Melanocyte of skin (primary cell): ENCODE measurements around the gene SHBG. TPM values are rescaled to one million over a fixed set of nuclear protein-coding genes. Genes with fewer than 3 reads are reported as not detected.

ENCODE experiments used
- small RNA-seq, 2 donors: library from RNA; depleted of rRNA; stranded (forward); fragments of <200 nt; gene quantifications; one replicate each; pipeline ENCODE3, GENCODE V24; 2012
- total RNA-seq, 2 donors: library from RNA; depleted of rRNA; stranded (reverse); fragments of >200 nt; gene quantifications; 2 replicates each; pipeline ENCODE4 v1.2.3, GENCODE V29; 2012

The SHBG gene, protein sequence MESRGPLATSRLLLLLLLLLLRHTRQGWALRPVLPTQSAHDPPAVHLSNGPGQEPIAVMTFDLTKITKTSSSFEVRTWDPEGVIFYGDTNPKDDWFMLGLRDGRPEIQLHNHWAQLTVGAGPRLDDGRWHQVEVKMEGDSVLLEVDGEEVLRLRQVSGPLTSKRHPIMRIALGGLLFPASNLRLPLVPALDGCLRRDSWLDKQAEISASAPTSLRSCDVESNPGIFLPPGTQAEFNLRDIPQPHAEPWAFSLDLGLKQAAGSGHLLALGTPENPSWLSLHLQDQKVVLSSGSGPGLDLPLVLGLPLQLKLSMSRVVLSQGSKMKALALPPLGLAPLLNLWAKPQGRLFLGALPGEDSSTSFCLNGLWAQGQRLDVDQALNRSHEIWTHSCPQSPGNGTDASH
- total RNA-seq: under 1 TPM; 0.33 to 0.34 TPM

GRCh38 chr17:7629939-7630571 is at the start of gene SHBG:
SHBG (plus strand) TSS chr17:7630135; CDS start chr17:7630173, 38 bp downstream.

DNA sequence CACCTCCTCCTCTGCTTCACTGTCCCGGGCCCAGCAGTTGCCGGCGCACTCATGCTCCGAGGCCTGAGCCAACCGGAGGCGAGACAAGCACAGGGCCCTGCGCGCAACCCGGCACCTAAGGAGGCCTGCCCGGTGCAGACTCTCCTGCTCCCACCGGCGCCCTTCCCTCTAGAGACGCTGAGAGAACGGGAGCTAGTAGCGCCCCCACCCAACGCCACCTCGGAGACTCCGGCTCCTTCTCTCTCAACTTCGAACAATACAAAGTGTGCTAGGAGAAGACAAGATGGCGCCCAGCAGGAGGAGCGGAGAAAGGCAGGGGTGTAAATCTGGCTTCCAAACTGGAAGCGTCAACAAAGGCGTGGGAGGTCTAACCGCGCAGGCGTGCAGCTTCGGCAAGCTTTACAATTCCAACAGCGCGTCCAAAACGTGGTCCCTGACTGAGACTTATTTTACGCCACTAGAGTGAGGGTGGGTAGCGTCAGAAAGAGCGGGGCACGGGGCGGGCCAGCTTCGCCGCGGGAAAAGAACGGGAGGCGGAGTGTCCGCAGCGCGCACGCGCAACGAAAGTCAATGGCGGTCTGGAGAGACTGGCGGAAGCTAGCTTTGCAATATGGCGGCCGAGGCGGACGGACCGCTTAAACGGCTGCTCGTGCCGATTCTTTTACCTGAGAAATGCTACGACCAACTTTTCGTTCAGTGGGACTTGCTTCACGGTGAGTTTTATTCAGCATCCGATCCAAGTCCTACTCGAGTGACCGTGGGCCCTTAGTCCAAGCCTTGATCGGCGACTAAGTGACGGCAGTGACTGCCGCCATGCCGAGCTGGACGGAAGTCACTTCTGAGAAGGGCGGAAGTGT is 46.5 kb upstream of the SHBG start, which contains the start of gene MPDU1:
MPDU1 (plus strand) TSS at position 600 of the 857 bp plus-strand sequence; CDS start at position 611, 11 bp downstream.

GRCh38 chr17:7589891-7590691 is 39.8 kb upstream of the SHBG start, which contains the start of gene SOX15:
SOX15 (minus strand) TSS chr17:7590094; CDS start chr17:7589676, 418 bp downstream.

DNA sequence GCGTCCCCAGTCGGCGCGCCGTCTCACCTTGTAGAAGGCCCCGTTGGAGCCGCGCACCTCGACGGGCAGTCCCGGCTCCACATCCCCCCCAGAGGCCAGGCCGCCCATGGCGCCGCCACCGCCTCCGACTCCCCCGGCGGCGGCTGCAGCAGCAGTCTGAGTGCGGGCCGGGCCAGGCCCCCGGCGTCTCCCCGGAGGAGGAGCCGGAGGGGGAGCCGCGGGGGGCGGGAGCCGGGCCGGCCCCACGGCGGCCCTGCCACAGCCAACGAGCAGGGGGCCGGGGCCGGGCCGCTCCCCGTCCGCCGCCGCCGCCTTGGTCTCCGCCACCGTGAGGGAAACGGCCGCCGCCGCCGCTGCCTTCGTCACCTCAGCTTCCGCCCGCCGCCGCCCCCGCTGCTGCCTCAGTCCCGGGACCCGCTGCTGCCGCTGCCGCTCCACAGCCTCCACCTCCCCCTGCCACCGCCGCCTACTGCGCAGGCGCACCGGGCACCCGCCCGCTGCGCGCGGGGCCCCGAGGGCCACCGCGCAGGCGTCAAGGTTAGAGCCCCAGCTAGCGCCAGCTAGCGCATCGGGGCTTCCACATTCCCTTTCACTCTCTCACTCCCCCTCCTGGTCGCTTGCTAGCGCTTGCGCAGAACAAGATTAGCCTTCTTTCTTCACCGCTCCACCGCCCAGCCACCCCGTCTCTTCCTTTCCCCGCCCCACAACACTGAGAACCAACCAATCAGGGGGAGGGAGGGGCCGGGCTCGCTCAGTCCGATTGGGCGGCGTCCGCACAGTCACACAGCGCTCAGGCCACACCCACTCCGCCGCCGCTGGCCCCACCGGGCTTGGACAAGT is 15.3 kb upstream of the SHBG start, which contains the start of gene FXR2:
FXR2 (minus strand) TSS at position 473 of the 840 bp plus-strand sequence; CDS start at position 108, 365 bp downstream.

GRCh38 chr17:7627250-7628121 is 2.4 kb upstream of the SHBG start, which contains the start of gene SAT2:
SAT2 (minus strand) TSS chr17:7627821; CDS start chr17:7627635, 186 bp downstream.

DNA sequence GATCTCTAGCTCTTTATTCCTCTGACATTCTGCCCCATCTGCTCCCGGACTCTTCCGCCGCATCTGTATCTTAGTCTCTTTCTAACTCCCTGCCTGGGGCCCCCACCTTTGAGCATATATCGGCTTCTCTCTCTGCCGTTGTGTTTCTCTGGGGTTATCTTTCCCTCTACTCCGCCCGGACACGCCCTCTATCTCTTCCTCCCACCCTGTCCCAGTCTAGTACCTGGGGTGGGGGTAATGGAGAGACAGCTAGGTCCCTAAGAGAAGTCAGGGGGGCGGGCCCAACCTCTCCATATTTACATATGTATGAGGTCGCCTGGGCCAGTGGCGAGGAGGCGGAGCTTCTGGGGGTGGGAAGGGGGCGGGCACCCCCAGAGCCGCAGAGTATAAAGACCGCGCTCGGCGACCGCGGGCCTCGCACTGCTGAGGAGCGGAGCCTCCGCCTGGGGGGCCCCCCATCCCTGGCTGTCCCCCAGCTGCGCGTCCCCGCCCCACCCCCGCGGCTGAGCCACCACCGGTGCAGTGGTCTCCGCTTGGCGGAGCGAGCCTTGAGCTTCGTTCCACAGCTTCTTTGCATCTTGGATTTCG is 20.7 kb downstream of the SHBG start, which contains the start of gene ATP1B2:
ATP1B2 (plus strand) TSS at position 418 of the 588 bp plus-strand sequence. CDS start 593 bp downstream, outside the sequence.

Small RNA genes lying within 50 kb of the gene (small RNA-seq; reads per million reads assigned to genes)
- gene CD68: 0 reads per million in 2 donors

Other genes starting within 250 kb of the SHBG start
- gene TNK1, start 249.0 kb upstream of the SHBG start, total RNA-seq: under 1 TPM; 0.69 to 1.00 TPM
- 10 to 100 TPM in 1 of 2 donors, 1 to 10 TPM in 1; 9.6 to 12.0 TPM for gene PLSCR3, start 235.6 kb upstream of the SHBG start, total RNA-seq
- gene TMEM256, start 226.0 kb upstream of the SHBG start, total RNA-seq: 100 to 1,000 TPM in 1 of 2 donors, 10 to 100 TPM in 1; 73.0 to 107 TPM
- gene NLGN2, start 222.3 kb upstream of the SHBG start, total RNA-seq: 1 to 10 TPM; 4.0 to 4.1 TPM
- not detected for gene SPEM1, start 209.8 kb upstream of the SHBG start, total RNA-seq
- gene SPEM2, start 204.5 kb upstream of the SHBG start, total RNA-seq: not detected
- not detected for gene SPEM3, start 201.3 kb upstream of the SHBG start, total RNA-seq
- 1 to 10 TPM; 7.3 to 7.9 TPM for gene TMEM102, start 194.7 kb upstream of the SHBG start, total RNA-seq
- gene FGF11, start 190.6 kb upstream of the SHBG start, total RNA-seq: under 1 TPM; under 0.01 to 0.33 TPM
- 1 to 10 TPM; 5.5 to 5.7 TPM for gene CHRNB1, start 185.1 kb upstream of the SHBG start, total RNA-seq
- 10 to 100 TPM; 16.3 to 23.1 TPM for gene ZBTB4, start 150.5 kb upstream of the SHBG start, total RNA-seq
- gene SLC35G6, start 148.7 kb upstream of the SHBG start, total RNA-seq: not detected
- gene POLR2A, start 145.8 kb upstream of the SHBG start, total RNA-seq: 10 to 100 TPM; 95.3 to 96.9 TPM
- 10 to 100 TPM; 14.8 to 19.3 TPM for gene TNFSF12, start 81.1 kb upstream of the SHBG start, total RNA-seq
- gene TNFSF13, start 71.4 kb upstream of the SHBG start, total RNA-seq: 1 to 10 TPM; 2.4 to 2.7 TPM
- gene SENP3, start 68.2 kb upstream of the SHBG start, total RNA-seq: 100 to 1,000 TPM in 1 of 2 donors, 10 to 100 TPM in 1; 67.4 to 114 TPM
- 10 to 100 TPM; 18.3 to 20.0 TPM for gene CD68, start 50.5 kb upstream of the SHBG start, total RNA-seq
- gene MPDU1, start 46.3 kb upstream of the SHBG start, total RNA-seq: 100 to 1,000 TPM; 181 to 189 TPM
- under 1 TPM in 1 of 2 donors, not detected in 1; 0.33 TPM for gene SOX15, start 40.0 kb upstream of the SHBG start, total RNA-seq
- gene FXR2, start 15.2 kb upstream of the SHBG start, total RNA-seq: 10 to 100 TPM; 36.3 to 36.5 TPM
- gene SAT2, start 2.3 kb upstream of the SHBG start, total RNA-seq: 10 to 100 TPM; 22.4 to 24.6 TPM
- gene ATP1B2, start 20.8 kb downstream of the SHBG start, total RNA-seq: not detected
- gene TP53, start 57.4 kb downstream of the SHBG start, total RNA-seq: 10 to 100 TPM; 43.0 to 47.1 TPM
- 10 to 100 TPM in 1 of 2 donors, 1 to 10 TPM in 1; 8.6 to 17.3 TPM for gene WRAP53, start 58.3 kb downstream of the SHBG start, total RNA-seq
- 1 to 10 TPM in 1 of 2 donors, under 1 TPM in 1; 0.33 to 1.0 TPM for gene EFNB3, start 75.1 kb downstream of the SHBG start, total RNA-seq
- gene DNAH2, start 87.6 kb downstream of the SHBG start, total RNA-seq: under 1 TPM; under 0.01 TPM
- 1 to 10 TPM; 3.4 to 3.7 TPM for gene KDM6B, start 204.1 kb downstream of the SHBG start, total RNA-seq
- gene TMEM88, start 224.9 kb downstream of the SHBG start, total RNA-seq: under 1 TPM in 1 of 2 donors, not detected in 1; 0.34 TPM
- gene NAA38, start 227.4 kb downstream of the SHBG start, total RNA-seq: 10 to 100 TPM; 47.1 to 68.9 TPM
- 1 to 10 TPM; 5.9 to 8.3 TPM for gene CYB5D1, start 227.9 kb downstream of the SHBG start, total RNA-seq